ENCODE data around the gene MAP4K3. TPM values are rescaled to one million over a fixed set of nuclear protein-coding genes. Genes with fewer than 3 reads are reported as not detected.

Gene MAP4K3
- total RNA-seq: 10 to 100 TPM in 1 of 2 experiments, 1 to 10 TPM in 1; 8.6 to 12.3 TPM

DNA sequence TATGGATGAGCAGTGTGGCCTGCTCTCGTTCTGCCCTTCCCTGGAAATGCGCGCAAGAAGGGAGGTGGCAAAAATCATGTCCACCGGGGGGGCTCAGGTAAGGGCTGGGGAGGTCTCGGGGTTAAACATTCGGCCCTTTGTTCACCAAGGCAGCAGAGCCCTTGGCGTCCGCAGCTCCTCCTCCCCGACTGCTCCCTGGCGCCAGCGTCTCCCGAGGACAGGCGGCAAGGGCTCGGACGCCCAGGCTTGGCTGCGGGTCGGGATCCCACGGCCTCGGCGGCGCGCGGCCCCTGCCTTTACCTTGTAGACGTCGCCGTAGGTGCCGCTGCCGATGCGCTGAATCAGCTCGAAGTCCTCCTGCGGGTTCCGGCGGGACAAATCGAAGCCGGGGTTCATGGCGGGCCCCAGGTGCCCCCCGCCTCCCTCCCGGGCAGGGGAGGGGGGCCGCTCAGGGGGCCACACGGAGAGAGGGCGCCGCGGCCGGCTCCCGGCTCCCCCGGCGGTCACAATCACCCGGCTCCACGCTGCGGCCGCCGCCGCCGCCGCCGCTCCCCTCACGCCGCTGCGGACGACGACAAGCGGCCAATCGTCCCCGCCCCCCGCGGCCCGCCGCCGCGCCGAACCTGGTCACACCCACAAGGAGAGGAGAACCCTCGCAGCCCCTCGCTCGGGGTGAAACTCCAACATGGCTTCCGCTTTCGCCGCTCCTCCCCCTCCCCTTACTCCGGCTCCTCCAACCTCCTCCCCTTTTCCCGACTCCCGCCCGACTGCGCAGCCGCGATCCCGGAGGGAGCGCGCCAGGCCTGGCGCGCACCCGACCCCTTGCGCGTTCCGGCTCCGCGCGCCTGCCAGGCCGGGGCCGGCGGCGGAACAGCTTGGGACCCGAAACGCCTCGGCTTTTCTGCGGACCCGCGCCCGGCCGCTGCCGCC lies at the start of gene MAP4K3:
Gene MAP4K3, minus strand, starts transcription at position 694 of the 930 bp plus-strand sequence. Its CDS starts 298 bp downstream, at position 396.
- Mint-ChIP-seq H3K36me3 (ENCODE audit: low read depth) (peaks cover 2% of the 10 kb centered on the region), H3K27ac (peak within 1 kb of the TSS; percentile 69), H3K4me3 (peak within 1 kb of the TSS; percentile 80), H3K27me3 (no peaks in the 10 kb centered on the region), H3K4me1 (peaks cover 36% of the 10 kb centered on the region), H3K9me3 (peaks cover 2% of the 10 kb centered on the region)
- CTCF ChIA-PET: interaction anchor here (0.6 to 1.4 kb wide), 5 partner anchors 10 to 1793 kb away, joined by 3 to 4 read pairs (median 3); no protein-coding TSS in a partner anchor
- POLR2A ChIA-PET: interaction anchor here (0.6 to 2.4 kb wide), 9 partner anchors 8 to 341 kb away, joined by 3 to 12 read pairs (median 3); partner anchors contain the start of gene SOS1
- DNase-seq: peak; percentile 77

DNA sequence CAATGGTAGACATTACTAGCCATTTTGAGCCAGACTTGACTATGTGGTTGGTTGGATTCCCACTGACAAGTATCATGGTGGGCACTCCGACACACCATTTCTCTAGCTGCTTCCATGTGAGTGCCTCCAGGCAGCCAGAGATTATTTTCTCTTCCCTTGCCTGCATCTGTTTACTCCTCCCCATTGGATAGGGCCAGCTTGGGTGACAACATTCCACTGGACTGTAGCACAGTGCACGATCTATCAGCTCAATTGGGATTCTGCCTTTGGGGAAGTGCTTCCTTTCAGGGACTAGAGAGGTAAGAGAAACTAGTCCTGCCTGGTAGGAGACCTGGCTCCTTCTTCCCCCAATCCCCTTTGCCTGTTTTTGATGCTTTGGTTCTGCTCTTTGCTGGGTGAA lies 49.0 kb upstream of the MAP4K3 start:
- Mint-ChIP-seq H3K4me1 (peaks cover 3% of the 10 kb centered on the region), H3K9me3 (no peaks in the 10 kb centered on the region), H3K27me3 (peaks cover 26% of the 10 kb centered on the region), H3K27ac (no peak overlapping the region), H3K36me3 (ENCODE audit: low read depth) (peaks cover 2% of the 10 kb centered on the region), H3K4me3 (no peak overlapping the region)
- ChIA-PET CTCF (no interaction called here), POLR2A (no interaction called here)
- no peak for DNase-seq

GRCh38 chr2:39484620-39485495 lies 47.8 kb upstream of the MAP4K3 start:
- ChIA-PET POLR2A (no interaction called here), CTCF (no interaction called here)
- H3K27me3 Mint-ChIP-seq: peaks cover 24% of the 10 kb centered on the region
- H3K27ac Mint-ChIP-seq: no peak overlapping the region
- no peak for DNase-seq
- H3K4me3 Mint-ChIP-seq: no peak overlapping the region
- H3K36me3 Mint-ChIP-seq (ENCODE audit: low read depth): no peaks in the 10 kb centered on the region
- H3K9me3 Mint-ChIP-seq: no peaks in the 10 kb centered on the region
- H3K4me1 Mint-ChIP-seq: no peaks in the 10 kb centered on the region

DNA sequence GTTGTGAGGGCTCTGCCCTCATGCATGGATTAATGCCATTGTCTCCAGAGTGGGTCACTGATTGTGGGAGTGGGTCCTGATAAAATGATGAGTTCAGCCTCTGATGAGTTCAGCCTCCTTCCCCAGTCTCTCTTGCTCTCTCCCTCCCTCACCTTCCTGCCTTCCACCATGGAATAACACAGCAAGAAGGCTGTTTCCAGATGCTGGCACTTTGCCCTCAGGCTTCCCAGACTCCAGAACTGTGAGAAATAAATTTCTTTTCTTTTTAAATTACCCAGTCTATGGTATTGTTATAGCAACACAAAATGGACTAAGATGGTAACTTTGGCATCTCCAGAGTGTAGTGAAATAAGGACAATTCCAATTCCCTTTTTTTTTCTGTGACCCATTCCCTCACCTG lies 47.1 kb upstream of the MAP4K3 start:
- ChIA-PET CTCF (no interaction called here), POLR2A (no interaction called here)
- no peak for DNase-seq
- Mint-ChIP-seq H3K4me1 (no peaks in the 10 kb centered on the region), H3K4me3 (no peak overlapping the region), H3K27me3 (peaks cover 24% of the 10 kb centered on the region), H3K9me3 (no peaks in the 10 kb centered on the region), H3K27ac (no peak overlapping the region), H3K36me3 (ENCODE audit: low read depth) (no peaks in the 10 kb centered on the region)

- H3K36me3 Mint-ChIP-seq (ENCODE audit: low read depth): no peaks in the 10 kb centered on the region
- H3K27me3 Mint-ChIP-seq: peaks cover 24% of the 10 kb centered on the region
Observed at GRCh38 chr2:39483534-39483933, 46.4 kb upstream of the MAP4K3 start.

GRCh38 chr2:39481611-39482010 lies 44.5 kb upstream of the MAP4K3 start:
- Mint-ChIP-seq H3K27ac (no peak overlapping the region), H3K9me3 (peaks cover 13% of the 10 kb centered on the region), H3K27me3 (peaks cover 16% of the 10 kb centered on the region), H3K4me3 (no peak overlapping the region), H3K4me1 (no peaks in the 10 kb centered on the region), H3K36me3 (ENCODE audit: low read depth) (peaks cover 13% of the 10 kb centered on the region)
- no peak for DNase-seq
- ChIA-PET CTCF (no interaction called here), POLR2A (no interaction called here)

More at GRCh38 chr2:39483534-39483933, 46.4 kb upstream of the MAP4K3 start:
- H3K4me3 Mint-ChIP-seq: no peak overlapping the region
- POLR2A ChIA-PET: no interaction called here
- no peak overlapping the region for H3K27ac Mint-ChIP-seq
- no peaks in the 10 kb centered on the region for H3K9me3 Mint-ChIP-seq
- H3K4me1 Mint-ChIP-seq: no peaks in the 10 kb centered on the region
- CTCF ChIA-PET: interaction anchor here (0.7 kb wide), 1 partner anchor 9 kb away, joined by 4 read pairs; no protein-coding TSS in a partner anchor
- DNase-seq: no peak

DNA sequence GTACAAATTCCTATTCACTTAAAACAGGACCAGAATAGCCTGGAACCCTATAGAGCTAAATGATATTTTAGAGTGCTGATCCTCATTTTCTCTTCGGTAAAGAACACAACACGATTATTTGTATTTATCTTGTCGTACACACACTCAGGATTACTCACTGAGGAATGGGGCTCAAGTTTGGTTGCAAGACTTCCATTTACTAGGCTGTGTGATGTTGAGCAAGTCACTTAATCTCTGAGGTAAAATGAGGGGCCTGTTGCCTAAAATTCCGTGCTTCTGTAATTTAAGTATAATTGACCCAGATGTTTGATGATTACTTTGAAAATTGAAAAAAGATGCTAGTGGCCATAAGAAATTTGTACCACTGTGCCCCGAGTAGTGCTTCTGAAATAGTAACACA lies 42.6 kb upstream of the MAP4K3 start:
- peaks cover 14% of the 10 kb centered on the region for H3K9me3 Mint-ChIP-seq
- ChIA-PET CTCF (interaction anchor here (0.7 kb wide), 1 partner anchor 247 kb away, joined by 3 read pairs; no protein-coding TSS in a partner anchor), POLR2A (no interaction called here)
- H3K27me3 Mint-ChIP-seq: peaks cover 4% of the 10 kb centered on the region
- peaks cover 13% of the 10 kb centered on the region for H3K36me3 Mint-ChIP-seq (ENCODE audit: low read depth)
- no peaks in the 10 kb centered on the region for H3K4me1 Mint-ChIP-seq
- H3K27ac Mint-ChIP-seq: no peak overlapping the region
- no peak for DNase-seq
- H3K4me3 Mint-ChIP-seq: no peak overlapping the region

DNA sequence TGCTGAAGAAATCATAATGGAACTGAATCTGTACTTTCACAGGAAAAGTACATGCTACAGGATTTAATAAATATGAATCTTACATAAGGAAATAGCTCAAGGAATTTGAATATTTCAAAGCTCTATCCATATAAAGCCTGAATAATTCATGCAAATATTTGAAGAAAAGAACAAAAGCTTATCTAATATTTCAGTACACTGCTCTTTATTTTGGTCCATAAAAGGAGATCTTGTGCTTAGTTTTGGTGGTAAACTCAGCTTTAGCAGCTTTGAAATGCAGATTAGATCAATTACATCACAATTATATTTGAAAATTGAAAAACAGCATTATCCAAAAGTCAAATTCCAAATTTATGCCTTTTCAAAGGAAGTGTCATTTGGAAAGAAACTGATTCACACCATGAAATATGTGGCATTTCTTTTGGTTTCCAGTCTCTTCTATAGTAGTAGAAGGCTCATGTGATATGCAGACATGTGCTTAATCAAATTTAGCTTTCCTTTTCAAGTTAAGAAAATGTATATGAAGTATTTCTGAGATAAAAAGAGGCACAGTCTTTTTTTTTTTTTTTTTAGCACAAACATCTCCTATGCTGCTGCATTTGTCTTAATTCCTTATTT lies 42.1 kb upstream of the MAP4K3 start:
- no peak overlapping the region for H3K4me3 Mint-ChIP-seq
- H3K36me3 Mint-ChIP-seq (ENCODE audit: low read depth): peaks cover 13% of the 10 kb centered on the region
- ChIA-PET POLR2A (no interaction called here), CTCF (interaction anchor here (0.6 to 1.0 kb wide), 4 partner anchors 103 to 250 kb away, joined by 3 read pairs; no protein-coding TSS in a partner anchor)
- H3K4me1 Mint-ChIP-seq: no peaks in the 10 kb centered on the region
- peaks cover 4% of the 10 kb centered on the region for H3K27me3 Mint-ChIP-seq
- H3K27ac Mint-ChIP-seq: no peak overlapping the region
- H3K9me3 Mint-ChIP-seq: peaks cover 14% of the 10 kb centered on the region
- DNase-seq: no peak

- DNase-seq: no peak
- H3K4me1 Mint-ChIP-seq: no peaks in the 10 kb centered on the region
- ChIA-PET CTCF (no interaction called here), POLR2A (no interaction called here)
- peaks cover 14% of the 10 kb centered on the region for H3K9me3 Mint-ChIP-seq
- no peak overlapping the region for H3K4me3 Mint-ChIP-seq
- peaks cover 13% of the 10 kb centered on the region for H3K36me3 Mint-ChIP-seq (ENCODE audit: low read depth)
- no peak overlapping the region for H3K27ac Mint-ChIP-seq
- H3K27me3 Mint-ChIP-seq: no peaks in the 10 kb centered on the region
Observed at GRCh38 chr2:39476524-39476923, 39.4 kb upstream of the MAP4K3 start.

GRCh38 chr2:39475006-39475405 lies 37.9 kb upstream of the MAP4K3 start:
- Mint-ChIP-seq H3K9me3 (peaks cover 14% of the 10 kb centered on the region), H3K4me3 (no peak overlapping the region), H3K36me3 (ENCODE audit: low read depth) (peaks cover 13% of the 10 kb centered on the region), H3K27me3 (no peaks in the 10 kb centered on the region), H3K4me1 (peaks cover under 1% of the 10 kb centered on the region), H3K27ac (no peak overlapping the region)
- ChIA-PET CTCF (no interaction called here), POLR2A (no interaction called here)
- no peak for DNase-seq

- no peaks in the 10 kb centered on the region for H3K36me3 Mint-ChIP-seq (ENCODE audit: low read depth)
- CTCF ChIA-PET: no interaction called here
Observed at GRCh38 chr2:39470580-39470979, 33.5 kb upstream of the MAP4K3 start.

DNA sequence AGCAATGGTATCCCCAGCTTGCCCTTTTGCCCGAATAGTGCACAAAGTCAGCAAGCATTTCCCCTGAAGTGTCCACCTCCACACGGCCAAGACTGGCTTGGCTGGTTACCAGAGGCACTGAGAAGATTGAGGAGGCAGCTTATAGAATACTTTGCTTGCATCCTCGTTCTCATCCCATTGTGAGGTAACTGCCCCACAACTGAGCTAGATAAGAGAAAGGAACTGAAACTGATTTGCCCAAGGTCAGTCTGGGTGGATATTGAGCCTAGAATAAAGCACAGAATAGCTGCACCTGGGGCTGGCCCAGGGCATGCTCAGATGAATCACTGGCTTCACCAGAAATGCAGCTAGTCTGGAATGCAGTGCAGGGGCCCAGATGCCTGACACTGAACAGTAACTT lies 32.7 kb upstream of the MAP4K3 start:
- POLR2A ChIA-PET: no interaction called here
- DNase-seq: no peak
- H3K36me3 Mint-ChIP-seq (ENCODE audit: low read depth): no peaks in the 10 kb centered on the region
- H3K27ac Mint-ChIP-seq: no peak overlapping the region
- H3K4me3 Mint-ChIP-seq: no peak overlapping the region
- CTCF ChIA-PET: no interaction called here
- no peaks in the 10 kb centered on the region for H3K9me3 Mint-ChIP-seq
- H3K4me1 Mint-ChIP-seq: peaks cover 15% of the 10 kb centered on the region
- no peaks in the 10 kb centered on the region for H3K27me3 Mint-ChIP-seq

More at GRCh38 chr2:39470580-39470979, 33.5 kb upstream of the MAP4K3 start:
- Mint-ChIP-seq H3K4me1 (peaks cover 15% of the 10 kb centered on the region), H3K4me3 (no peak overlapping the region), H3K27me3 (no peaks in the 10 kb centered on the region), H3K27ac (no peak overlapping the region), H3K9me3 (no peaks in the 10 kb centered on the region)
- DNase-seq: no peak
- POLR2A ChIA-PET: no interaction called here

Data from activated CD4-positive, alpha-beta memory T cell treated with anti-CD3 and anti-CD28 coated beads, Interleukin-2, amount 10 ng/mL, durations not matched to agents 7 days and 5 days (primary cell).